GM18951 (cell line): Measurements from ENCODE around the gene MLPH.
"Not testable (repeated sequence)": the region's sequence is repeated elsewhere in the genome, so short reads cannot be mapped to it uniquely, and the experiment has no call there.

Source experiments
- POLR2A ChIP-seq: IDR thresholded peaks from 4 replicates; pipeline ENCODE4 v1.6.1; 2011; ENCODE audit warnings: mild to moderate bottlenecking; ENCODE audit not compliant: insufficient read length, insufficient read depth; ENCODE audit errors: extremely low read depth
- in situ Hi-C: fragments of 300-500 bp; cut with MboI; formaldehyde crosslinking; loops from one replicate; pipeline ENCODE4 v1.12.0; 2022; ENCODE audit warnings: low sequenced_read_pairs, mixed read lengths, inconsistent platforms; ENCODE audit not compliant: unreplicated experiment

Gene MLPH

DNA sequence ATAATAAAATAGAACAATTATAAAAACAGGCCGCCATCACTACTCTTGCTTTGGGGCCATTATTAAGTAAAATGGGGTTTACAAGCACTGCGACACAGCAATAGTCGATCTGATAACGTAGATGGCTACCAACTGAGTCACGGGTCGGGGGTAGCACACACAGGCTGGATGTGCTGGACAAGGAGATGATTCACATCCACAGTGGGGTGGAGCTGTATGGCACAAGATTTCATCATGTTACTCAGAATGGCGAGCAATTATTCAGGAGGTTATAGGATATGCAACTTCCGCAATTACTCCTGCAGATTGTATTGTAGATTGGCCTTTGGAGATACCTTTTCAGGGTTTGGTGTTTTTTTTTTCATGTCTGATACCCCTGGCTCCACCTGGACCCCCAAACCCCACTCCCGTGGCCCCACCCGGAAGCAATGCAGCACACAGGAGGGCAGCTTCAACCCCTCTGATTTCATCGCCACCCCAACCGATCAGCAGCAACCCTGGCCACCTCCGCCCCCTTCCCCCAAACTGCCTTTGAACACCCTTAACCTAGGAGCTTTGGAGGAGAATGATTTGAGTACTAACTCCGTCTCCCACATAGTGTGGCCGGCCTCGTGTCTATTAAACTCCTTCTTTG is 21.4 kb upstream of the MLPH start:
- no peak for TF ChIP-seq POLR2A

DNA sequence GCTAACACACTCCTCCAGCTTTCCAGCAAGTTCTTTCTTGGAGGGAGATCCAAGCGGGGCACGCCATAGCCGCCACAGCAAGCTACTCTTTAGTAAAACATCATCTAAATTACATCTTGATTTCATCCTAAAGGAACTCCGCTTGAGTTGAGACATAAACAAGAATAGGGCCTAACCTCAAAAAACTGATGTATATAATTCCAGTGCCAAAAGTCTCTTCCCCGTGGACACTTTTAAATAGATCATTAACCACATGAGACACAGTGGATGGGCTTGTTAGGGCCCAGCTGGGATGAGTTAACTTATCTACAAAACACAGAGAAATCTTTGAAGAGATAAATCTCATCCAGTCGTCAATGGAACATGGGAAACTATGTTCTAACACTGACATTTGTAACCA is 20.8 kb upstream of the MLPH start:
- no peak for TF ChIP-seq POLR2A
- in situ Hi-C loops = no loop called here

More for the DNA sequence above, 21.4 kb upstream of the MLPH start:
- in situ Hi-C loops = no loop called here

DNA sequence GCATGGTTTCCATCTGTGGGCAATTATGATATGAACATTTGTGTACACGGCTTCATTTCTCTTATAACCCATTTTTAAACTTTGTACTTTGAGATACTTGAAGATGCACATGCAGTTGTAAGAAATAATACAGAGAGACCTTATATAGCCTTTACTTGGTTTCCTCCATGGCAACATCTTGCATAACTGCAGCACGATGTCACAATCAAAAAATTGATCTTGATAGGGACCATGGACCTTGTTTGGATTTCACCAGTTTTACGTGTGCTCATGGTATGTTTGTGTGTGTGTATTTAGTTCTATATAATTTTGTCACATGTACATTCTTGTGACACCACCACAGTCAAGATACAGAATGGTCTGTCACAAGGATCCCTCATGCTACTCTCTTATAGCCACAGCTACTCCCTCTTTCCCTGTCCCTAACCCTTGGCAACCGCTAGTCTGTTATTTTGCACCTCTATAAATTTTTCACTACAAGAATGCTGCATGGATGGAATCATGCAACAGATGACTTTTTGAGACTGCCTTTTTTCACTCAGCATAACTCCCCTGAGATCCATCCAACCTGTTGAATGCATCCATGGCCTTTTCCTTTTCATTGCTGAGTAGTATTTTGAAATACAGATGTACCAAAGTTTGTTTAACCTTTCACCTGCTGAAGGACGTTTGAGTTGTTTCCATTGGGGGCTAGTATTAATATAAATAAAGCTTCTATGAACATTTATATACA is 19.4 kb upstream of the MLPH start:
- in situ Hi-C loops = no loop called here
- TF ChIP-seq POLR2A = no peak

DNA sequence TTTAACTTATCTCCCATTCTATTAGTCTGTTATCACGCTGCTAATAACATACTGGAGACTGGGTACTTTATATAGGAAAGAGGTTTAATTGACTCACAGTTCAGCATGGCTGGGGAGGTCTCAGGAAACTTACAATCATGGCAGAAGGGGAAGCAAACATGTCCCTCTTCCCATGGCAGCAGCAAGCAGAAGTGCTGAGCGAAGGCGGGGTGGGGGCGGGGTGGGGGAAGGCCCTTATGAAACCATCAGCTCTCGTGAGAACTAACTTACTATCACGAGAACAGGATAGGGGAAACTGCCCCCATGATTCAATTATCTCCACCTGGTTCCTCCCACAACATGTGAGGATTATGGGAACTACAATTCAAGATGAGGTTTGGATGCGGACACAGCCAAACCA is 17.6 kb upstream of the MLPH start:
- in situ Hi-C loops = not testable (repeated sequence)

DNA sequence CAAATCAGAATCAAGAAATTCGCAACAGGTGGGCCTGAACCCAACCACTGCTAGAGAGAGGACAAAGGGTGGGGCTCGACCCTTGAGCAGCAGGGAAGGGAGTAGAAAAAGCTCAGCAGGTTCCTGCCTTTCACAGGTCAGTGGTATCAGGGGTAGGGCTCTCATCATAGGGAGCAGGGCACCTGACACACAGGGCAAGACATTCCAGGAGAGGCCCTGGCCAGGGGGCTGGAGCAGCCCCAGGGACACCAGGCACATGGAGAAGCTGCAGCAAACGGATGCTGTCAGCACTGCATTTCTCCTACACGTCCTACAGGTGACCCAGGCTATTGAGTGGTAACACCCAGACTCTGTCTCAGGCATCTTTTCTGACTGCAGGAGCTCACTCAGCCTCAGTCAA is 17.2 kb upstream of the MLPH start:
- in situ Hi-C loops = no loop called here
- no peak for TF ChIP-seq POLR2A

DNA sequence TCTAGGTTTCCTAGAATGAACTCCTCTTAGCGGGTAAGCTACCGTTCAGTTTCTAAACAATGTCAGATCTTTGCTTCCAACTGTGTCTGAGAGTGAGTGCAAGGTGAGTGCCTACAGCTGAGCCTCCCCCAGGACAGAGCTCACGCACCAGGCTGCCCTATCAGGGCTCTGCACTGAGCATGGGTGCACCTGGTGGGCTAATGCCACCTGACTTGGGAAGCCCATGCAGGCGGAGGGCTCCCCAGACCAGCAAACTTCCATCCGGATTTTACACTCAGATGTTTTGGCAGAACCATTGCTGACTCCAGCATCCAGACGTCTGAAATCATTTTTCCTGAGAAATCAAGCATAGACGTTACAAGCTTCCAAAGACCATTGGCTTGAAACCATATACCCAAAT is 16.1 kb upstream of the MLPH start:
- no peak for TF ChIP-seq POLR2A
- in situ Hi-C loops = no loop called here

GRCh38 chr2:237471438-237472186 is 15.4 kb upstream of the MLPH start:
- no peak for TF ChIP-seq POLR2A
- in situ Hi-C loops = no loop called here

DNA sequence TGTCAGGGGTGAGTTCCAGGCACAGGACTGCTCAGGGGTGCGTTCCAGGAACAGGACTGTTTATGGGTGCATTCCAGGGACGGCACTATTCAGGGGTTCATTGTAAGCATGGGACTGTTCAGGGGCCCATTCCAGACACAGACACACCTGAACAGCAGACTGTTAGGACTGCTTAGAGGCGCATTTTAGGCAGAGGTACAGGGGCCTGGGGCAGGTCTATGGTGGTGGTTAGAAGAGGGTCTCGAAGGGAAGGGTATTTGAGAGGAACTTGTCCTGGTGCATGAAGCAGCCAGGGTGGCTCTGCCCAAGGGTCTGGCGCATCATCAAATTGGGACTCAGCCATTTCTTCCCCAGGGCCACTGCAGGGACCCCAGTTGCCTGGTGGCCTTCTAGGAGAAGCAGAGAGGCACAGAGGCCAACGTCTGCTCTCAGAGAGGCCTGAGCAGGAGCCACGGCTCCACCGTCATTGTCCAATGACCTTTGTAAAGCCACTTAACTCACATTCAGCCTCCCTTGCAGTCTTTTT is 14.8 kb upstream of the MLPH start:
- no peak for TF ChIP-seq POLR2A
- in situ Hi-C loops = no loop called here

DNA sequence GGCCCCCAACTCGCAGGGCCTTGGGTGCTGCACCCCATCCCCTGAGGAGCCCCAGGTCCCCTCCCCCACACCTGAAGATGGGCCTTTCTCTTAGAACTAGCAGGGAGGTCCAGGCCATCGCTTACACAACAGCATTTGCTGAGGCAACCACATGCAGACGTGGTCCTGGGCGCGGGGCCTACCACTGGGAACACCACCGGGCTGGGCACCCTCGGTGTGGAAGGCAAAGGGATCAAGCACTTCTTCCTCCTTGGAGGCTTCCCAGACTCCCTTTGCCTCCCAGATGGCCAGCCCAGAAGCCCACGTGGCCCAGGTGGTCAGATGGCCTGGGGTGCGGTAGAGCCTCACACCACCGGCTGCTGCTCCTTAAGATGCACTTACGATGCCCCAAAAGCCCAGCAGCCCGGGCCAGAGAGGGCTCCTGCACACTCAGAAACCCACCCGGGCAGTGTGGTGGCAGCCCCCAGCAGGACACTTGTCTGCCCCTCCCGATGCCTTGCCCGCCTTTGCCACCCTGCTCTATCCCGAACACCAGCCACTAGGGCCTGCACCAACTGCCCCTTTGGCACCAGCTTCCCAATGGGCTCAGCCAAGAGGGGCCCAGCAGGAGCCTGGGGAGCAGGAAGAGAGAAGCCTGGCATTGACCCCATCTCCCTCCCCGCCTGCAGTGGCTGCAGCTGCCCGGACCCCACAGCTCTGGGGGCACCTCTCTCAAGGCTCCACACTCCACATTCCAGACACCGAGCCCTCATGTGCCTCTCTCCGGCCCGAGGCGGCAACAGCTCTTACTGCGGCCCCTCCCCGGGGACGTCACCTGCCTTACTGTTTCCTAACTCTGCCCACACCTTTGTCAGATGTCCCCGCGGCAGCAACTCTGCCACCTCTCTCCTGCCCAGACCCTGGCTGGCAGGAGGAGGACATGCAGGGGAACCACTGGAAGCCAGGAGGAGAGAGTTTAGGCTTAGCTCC is 13.9 kb upstream of the MLPH start:
- in situ Hi-C loops = no loop called here
- TF ChIP-seq POLR2A = no peak

GRCh38 chr2:237473878-237474441 is 13.1 kb upstream of the MLPH start:
- in situ Hi-C loops = no loop called here
- no peak for TF ChIP-seq POLR2A

- no peak for TF ChIP-seq POLR2A
- in situ Hi-C loops = no loop called here
These were observed 12.6 kb upstream of the MLPH start for GRCh38 chr2:237474442-237474911.
